HG03457 (cell line): ENCODE data around the gene TMEM89.

Experiments used
- ATAC-seq: cut with Tn5 transposase; IDR thresholded peaks from one replicate; pipeline ENCODE4 v1.9.1; 2021; ENCODE audit warnings: moderate number of reproducible peaks; ENCODE audit not compliant: unreplicated experiment

Gene TMEM89

GRCh38 chr3:48642605-48643004 is 21.0 kb upstream of the TMEM89 start:
- ATAC-seq: no peak

GRCh38 chr3:48641396-48641795 is 19.8 kb upstream of the TMEM89 start:
- no peak for ATAC-seq

- ATAC-seq: no peak
Observed at GRCh38 chr3:48639944-48640606, 18.5 kb upstream of the TMEM89 start.

GRCh38 chr3:48637305-48637704 is 15.7 kb upstream of the TMEM89 start:
- no peak for ATAC-seq

- no peak for ATAC-seq
Observed at GRCh38 chr3:48636149-48636655, 14.6 kb upstream of the TMEM89 start.

GRCh38 chr3:48635222-48636021 is 13.9 kb upstream of the TMEM89 start, which contains the start of gene SLC26A6:
Gene SLC26A6, minus strand, starts transcription at chr3:48635461. Its CDS starts 68 bp downstream, at chr3:48635393.
- ATAC-seq: peak; percentile 62

GRCh38 chr3:48634661-48635221 is 13.2 kb upstream of the TMEM89 start:
- peak; percentile 13 for ATAC-seq

- ATAC-seq: no peak
Observed at GRCh38 chr3:48633743-48634142, 12.2 kb upstream of the TMEM89 start.

- ATAC-seq: no peak
Observed at GRCh38 chr3:48633256-48633655, 11.7 kb upstream of the TMEM89 start.

GRCh38 chr3:48631516-48632448 is 10.2 kb upstream of the TMEM89 start:
- no peak for ATAC-seq

- ATAC-seq: no peak
Observed at GRCh38 chr3:48630833-48631232, 9.3 kb upstream of the TMEM89 start.

- ATAC-seq: no peak
Observed at GRCh38 chr3:48630407-48630806, 8.8 kb upstream of the TMEM89 start.

GRCh38 chr3:48629894-48630293 is 8.3 kb upstream of the TMEM89 start:
- no peak for ATAC-seq

- ATAC-seq: no peak
Observed at GRCh38 chr3:48628277-48629017, 6.9 kb upstream of the TMEM89 start.

GRCh38 chr3:48625600-48625999 is 4.0 kb upstream of the TMEM89 start:
- ATAC-seq: no peak

GRCh38 chr3:48624767-48625166 is 3.2 kb upstream of the TMEM89 start:
- no peak for ATAC-seq

- no peak for ATAC-seq
Observed at GRCh38 chr3:48623851-48624547, 2.4 kb upstream of the TMEM89 start.

GRCh38 chr3:48619541-48620524 is 1.7 kb downstream of the TMEM89 start:
- no peak for ATAC-seq
